Measurements from ENCODE around the gene GABRB1. TPM values are rescaled to one million over a fixed set of nuclear protein-coding genes. Genes with fewer than 3 reads are reported as not detected.

The GABRB1 gene
- total and polyA plus RNA-seq, 2 of the 8 experiments (the other 6 are each of a cell fraction or from before 2014, with no cell fraction given), result 0.22 to 0.38 TPM

GRCh38 chr4:47185761-47186160 lies 154.4 kb downstream of the GABRB1 start:
- H3K9me3 ChIP-seq (ENCODE audit: insufficient read depth in 2 of 2, low read depth in 1 of 2, low read length in 1 of 2), result no peaks in the 10 kb centered on the region
- H4K20me1 ChIP-seq (replicated peaks in 1 of 2; ENCODE audit: control insufficient read depth in 1 of 2, insufficient read depth in 2 of 2, low read length in 2 of 2), result no peaks in the 10 kb centered on the region
- no peak overlapping the region for H3K56ac ChIP-seq (replicated peaks; ENCODE audit: insufficient read length, low read depth, low read length)
- H3K27me3 ChIP-seq (replicated peaks in 1 of 4; ENCODE audit: control insufficient read depth in 3 of 4, extremely low read depth in 1 of 4, insufficient read depth in 3 of 4, low read length in 3 of 4), result no peaks in the 10 kb centered on the region
- no peaks in the 10 kb centered on the region for H3K36me3 ChIP-seq (ENCODE audit: control insufficient read depth in 2 of 4, insufficient read depth in 4 of 4, low read length in 3 of 4)
- no peak overlapping the region for H2BK20ac ChIP-seq (ENCODE audit: low read length)
- no peak overlapping the region for H4K91ac ChIP-seq (replicated peaks; ENCODE audit: insufficient read length, low read length)
- no peak overlapping the region for H2BK15ac ChIP-seq (ENCODE audit: low read length)
- no peak overlapping the region for H2AFZ ChIP-seq (ENCODE audit: low read length)
- H3K4me2 ChIP-seq (ENCODE audit: insufficient read depth in 1 of 2, low read depth in 2 of 2, low read length in 2 of 2), result no peak overlapping the region
- H3K9ac ChIP-seq (replicated peaks in 1 of 4; ENCODE audit: extremely low read depth in 1 of 4, low read depth in 3 of 4, low read length in 3 of 4), result no peak overlapping the region
- DNase-seq (ENCODE audit: low read depth in 1 of 2, low spot score in 2 of 2) (no peak), FAIRE-seq (no peak)
- no peak overlapping the region for H3K27ac ChIP-seq (ENCODE audit: low read depth, low read length)
- H3K4me3 ChIP-seq (ENCODE audit: extremely low read depth in 1 of 4, insufficient read depth in 2 of 4, low read depth in 3 of 4, low read length in 4 of 4), result no peak overlapping the region
- no peaks in the 10 kb centered on the region for H3K79me2 ChIP-seq (ENCODE audit: control insufficient read depth in 1 of 2, insufficient read depth in 2 of 2, low read length in 2 of 2)
- H3K23me2 ChIP-seq (ENCODE audit: low read depth, low read length), result no peaks in the 10 kb centered on the region; the same call in 1 of the 2 replicates
- peaks cover 0 to 3% (median 0%) of the 10 kb centered on the region in 4 experiments; a peak in 2 of 7 replicates for H3K4me1 ChIP-seq (replicated peaks in 1 of 4; ENCODE audit: control insufficient read depth in 3 of 4, insufficient read depth in 4 of 4, low read length in 3 of 4)
- H4K8ac ChIP-seq (ENCODE audit: extremely low read depth, insufficient read depth, low read length), result no peak overlapping the region
- no peak overlapping the region for H2BK5ac ChIP-seq (ENCODE audit: low read depth, low read length)
- H3K18ac ChIP-seq (ENCODE audit: extremely low read depth, low read length), result no peak overlapping the region
- H2BK120ac ChIP-seq (replicated peaks; ENCODE audit: low read depth, low read length), result no peak overlapping the region
- 91% methylated on average over 3 of the region's 3 CpGs; no CpG with 5 or more reads in 1 of the 2 experiments for WGBS, 2 experiments (ENCODE audit: extremely low coverage in 1 of 2, insufficient coverage in 1 of 2, insufficient read length in 1 of 2, insufficient replicate concordance in 2 of 2, low coverage in 1 of 2, low lambda C conversion rate in 2 of 2, missing lambda C conversion rate in 1 of 2)
- H3K23ac ChIP-seq (ENCODE audit: insufficient read length), result no peak overlapping the region
- no peak overlapping the region for H4K5ac ChIP-seq (ENCODE audit: insufficient read length, low read depth, low read length)
- no peak overlapping the region for H3K14ac ChIP-seq (ENCODE audit: insufficient read length)
- no peak overlapping the region for H2BK12ac ChIP-seq (ENCODE audit: low read depth, low read length)
- no peaks in the 10 kb centered on the region for H3K79me1 ChIP-seq (ENCODE audit: low read depth, low read length)
- H3K4ac ChIP-seq (replicated peaks; ENCODE audit: insufficient read length, low read depth, low read length), result no peak overlapping the region
- CTCF ChIA-PET (ENCODE audit: partially characterized antibody), result interaction anchor here (0.7 kb wide), 1 partner anchor 63 kb away, joined by 3 read pairs; no protein-coding TSS in a partner anchor
- POLR2A ChIA-PET (ENCODE audit: partially characterized antibody), result no interaction called here
- H2AK5ac ChIP-seq (ENCODE audit: low read depth, low read length), result no peak overlapping the region
- TF ChIP-seq SP4 (IDR thresholded peaks at IDR 0.05; ENCODE audit: low read length), result no peak
- no peak for TF ChIP-seq POLR2A (IDR thresholded peaks at IDR 0.05; ENCODE audit: control extremely low read depth in 1 of 2, low read depth in 2 of 2, low read length in 2 of 2)
- TF ChIP-seq USF2 (IDR thresholded peaks at IDR 0.05; ENCODE audit: low read length), result no peak
- no peak for TF ChIP-seq CTCF (IDR thresholded peaks at IDR 0.05; ENCODE audit: control extremely low read depth in 1 of 3, insufficient read depth in 1 of 3, low read depth in 1 of 3, low read length in 3 of 3)
- TF ChIP-seq TBP (IDR thresholded peaks at IDR 0.05; ENCODE audit: low read depth, low read length), result no peak
- TF ChIP-seq CTBP2 (IDR thresholded peaks at IDR 0.05; ENCODE audit: borderline replicate concordance, insufficient read depth, insufficient read length, low read length), result no peak
- no peak for TF ChIP-seq BRCA1 (IDR thresholded peaks at IDR 0.05; ENCODE audit: low read depth, low read length)
- TF ChIP-seq, protein P1, sequence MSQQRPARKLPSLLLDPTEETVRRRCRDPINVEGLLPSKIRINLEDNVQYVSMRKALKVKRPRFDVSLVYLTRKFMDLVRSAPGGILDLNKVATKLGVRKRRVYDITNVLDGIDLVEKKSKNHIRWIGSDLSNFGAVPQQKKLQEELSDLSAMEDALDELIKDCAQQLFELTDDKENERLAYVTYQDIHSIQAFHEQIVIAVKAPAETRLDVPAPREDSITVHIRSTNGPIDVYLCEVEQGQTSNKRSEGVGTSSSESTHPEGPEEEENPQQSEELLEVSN (IDR thresholded peaks at IDR 0.05), result no peak
- no peak for TF ChIP-seq ZNF274 (IDR thresholded peaks at IDR 0.05; ENCODE audit: borderline replicate concordance, extremely low read depth, low read length)
- TF ChIP-seq GABPA (IDR thresholded peaks at IDR 0.05; ENCODE audit: borderline replicate concordance, insufficient read depth, low read length), result no peak

All from H1 (cell line).